Neuronal stem cell (in vitro differentiated cells): ENCODE data around the gene JUND.

ENCODE experiments used
- DNase-seq: peaks from one replicate; pipeline ENCODE4 v3.0.0-alpha.2; 2013; ENCODE audit warnings: low spot score
- H2AFZ ChIP-seq: one replicate; pipeline ENCODE4 v1.6.1; 2013; ENCODE audit warnings: mild to moderate bottlenecking, low read length, inconsistent platforms
- H2AK5ac ChIP-seq: 2 replicates; pipeline ENCODE4 v1.6.1; 2013; ENCODE audit warnings: low read depth, mild to moderate bottlenecking, inconsistent platforms, low read length, moderate library complexity, mixed read lengths
- H2BK120ac ChIP-seq: 2 replicates; pipeline ENCODE4 v1.6.1; 2013; ENCODE audit warnings: low read depth, mild to moderate bottlenecking, inconsistent platforms, low read length, moderate library complexity, mixed read lengths
- H2BK12ac ChIP-seq: one replicate; pipeline ENCODE4 v1.6.1; 2013; ENCODE audit warnings: low read length, inconsistent platforms
- H2BK15ac ChIP-seq: 2 replicates; pipeline ENCODE4 v1.6.1; 2013; ENCODE audit warnings: mild to moderate bottlenecking, low read length, inconsistent platforms, mixed read lengths
- H2BK5ac ChIP-seq: one replicate; pipeline ENCODE4 v1.6.1; 2013; ENCODE audit warnings: inconsistent platforms, mild to moderate bottlenecking, low read length, moderate library complexity
- H3K14ac ChIP-seq: one replicate; pipeline ENCODE4 v1.6.1; 2013; ENCODE audit warnings: low read length, inconsistent platforms
- H3K18ac ChIP-seq: 2 replicates; pipeline ENCODE4 v1.6.1; 2013; ENCODE audit warnings: low read length, inconsistent platforms
- H3K23ac ChIP-seq: 2 replicates; pipeline ENCODE4 v1.6.1; 2013; ENCODE audit warnings: low read depth, mild to moderate bottlenecking, mixed read lengths, low read length, inconsistent platforms; ENCODE audit not compliant: poor library complexity
- H3K27ac ChIP-seq: replicated peaks from 3 replicates; pipeline ENCODE4 v1.5.1; 2013; ENCODE audit warnings: low read length, inconsistent platforms
- H3K27me3 ChIP-seq, 3 experiments: 2 replicates each; pipeline ENCODE4 v1.6.1; 2013; ENCODE audit warnings: low read length in 3 of 3, mild to moderate bottlenecking in 2 of 3, inconsistent platforms in 1 of 3, low read depth in 1 of 3, mixed read lengths in 1 of 3, moderate library complexity in 1 of 3; ENCODE audit not compliant: control insufficient read depth in 3 of 3, insufficient read depth in 3 of 3
- H3K36me3 ChIP-seq, 2 donors: replicated peaks in 1 of 2; 2 replicates each; pipeline ENCODE4 v1.6.1; 2013; ENCODE audit warnings: low read length in 2 of 2; ENCODE audit not compliant: control insufficient read depth in 2 of 2, insufficient read depth in 2 of 2
- H3K4ac ChIP-seq: 2 replicates; pipeline ENCODE4 v1.6.1; 2013; ENCODE audit warnings: inconsistent platforms, mild to moderate bottlenecking, low read length, moderate library complexity
- H3K4me1 ChIP-seq, 2 donors: 1 replicate in 1 of 2; 2 replicates in 1 of 2; pipeline ENCODE4 v1.6.1; 2013; ENCODE audit warnings: low read length in 2 of 2, low read depth in 1 of 2; ENCODE audit not compliant: control insufficient read depth in 2 of 2, insufficient read depth in 1 of 2
- H3K4me2 ChIP-seq: one replicate; pipeline ENCODE4 v1.6.1; 2013; ENCODE audit warnings: mild to moderate bottlenecking, low read length, inconsistent platforms; ENCODE audit not compliant: insufficient read depth, poor library complexity, severe bottlenecking
- H3K4me3 ChIP-seq, 2 donors: 2 replicates each; pipeline ENCODE4 v1.5.1; 2013; ENCODE audit warnings: low read length in 2 of 2, mild to moderate bottlenecking in 2 of 2, inconsistent platforms in 1 of 2, moderate library complexity in 1 of 2
- H3K79me1 ChIP-seq: one replicate; pipeline ENCODE4 v1.6.1; 2013; ENCODE audit warnings: low read depth, mild to moderate bottlenecking, inconsistent platforms, low read length, moderate library complexity
- H3K9ac ChIP-seq: one replicate; pipeline ENCODE4 v1.6.1; 2013; ENCODE audit warnings: mild to moderate bottlenecking, low read depth, low read length, inconsistent platforms; ENCODE audit not compliant: poor library complexity
- H3K9me3 ChIP-seq, 2 donors: replicated peaks in 1 of 2; 2 replicates each; pipeline versions ENCODE3 to v1.6.1; 2013; ENCODE audit warnings: low read length in 2 of 2, mild to moderate bottlenecking in 2 of 2, inconsistent platforms in 1 of 2, low read depth in 1 of 2, mixed read lengths in 1 of 2, moderate library complexity in 1 of 2; ENCODE audit not compliant: control insufficient read depth in 2 of 2, insufficient read depth in 1 of 2
- H4K8ac ChIP-seq: one replicate; pipeline ENCODE4 v1.6.1; 2013; ENCODE audit warnings: low read depth, mild to moderate bottlenecking, inconsistent platforms, low read length, moderate library complexity
- H4K91ac ChIP-seq: one replicate; pipeline ENCODE4 v1.6.1; 2013; ENCODE audit warnings: low read length, low read depth, mild to moderate bottlenecking, inconsistent platforms; ENCODE audit not compliant: poor library complexity
- WGBS, 2 donors: extraction: QIAGEN DNeasy Blood & Tissue Kit; methylation state at CpG; one replicate each; pipeline ENCODE4 v1.1.7; 2013; ENCODE audit warnings: missing lambda C conversion rate in 2 of 2, mixed read lengths in 1 of 2; ENCODE audit not compliant: insufficient read length in 2 of 2, insufficient replicate concordance in 1 of 2; ENCODE audit errors: extremely low coverage in 2 of 2; 5-methylcytosine and 5-hydroxymethylcytosine counted together

Gene JUND

GRCh38 chr19:18266771-18267686 lies 14.4 kb downstream of the JUND start:
- WGBS, 2 donors = no CpG with 5 or more reads among the region's 42 CpGs
- H3K36me3 ChIP-seq = peaks cover 20 to 38% of the 10 kb centered on the region in 2 donors
- no peak overlapping the region for H3K9ac ChIP-seq
- H3K79me1 ChIP-seq = peaks cover 4% of the 10 kb centered on the region
- H4K8ac ChIP-seq = no peak overlapping the region
- H3K18ac ChIP-seq = no peak overlapping the region
- peak overlapping the region; percentile 25 for H3K23ac ChIP-seq
- H2BK120ac ChIP-seq = no peak overlapping the region
- H3K27me3 ChIP-seq = no peaks in the 10 kb centered on the region
- H2AFZ ChIP-seq = no peak overlapping the region
- no peak overlapping the region for H3K27ac ChIP-seq
- H3K4ac ChIP-seq = no peak overlapping the region
- no peak overlapping the region for H3K14ac ChIP-seq
- no peak overlapping the region for H4K91ac ChIP-seq
- H3K4me3 ChIP-seq = no peak overlapping the region
- no peak overlapping the region for H2BK5ac ChIP-seq
- H2BK15ac ChIP-seq = no peak overlapping the region
- no peak for DNase-seq
- no peak overlapping the region for H3K4me2 ChIP-seq
- H2BK12ac ChIP-seq = no peak overlapping the region
- H3K4me1 ChIP-seq = peaks cover 0 to 3% of the 10 kb centered on the region in 2 donors
- H3K9me3 ChIP-seq = no peaks in the 10 kb centered on the region
- H2AK5ac ChIP-seq = no peak overlapping the region

GRCh38 chr19:18265582-18265981 lies 15.8 kb downstream of the JUND start:
- no CpG with 5 or more reads among the region's 7 CpGs for WGBS, 2 donors
- H3K4me1 ChIP-seq = peaks cover 0 to 3% of the 10 kb centered on the region in 2 donors
- peaks cover 0 to 2% of the 10 kb centered on the region in 2 donors for H3K9me3 ChIP-seq
- H2BK5ac ChIP-seq = no peak overlapping the region
- no peak overlapping the region for H3K14ac ChIP-seq
- H3K23ac ChIP-seq = no peak overlapping the region
- peaks cover 4% of the 10 kb centered on the region for H3K79me1 ChIP-seq
- no peak overlapping the region for H2BK120ac ChIP-seq
- no peak overlapping the region for H2BK12ac ChIP-seq
- H3K36me3 ChIP-seq = peaks cover 20 to 38% of the 10 kb centered on the region in 2 donors
- H4K8ac ChIP-seq = no peak overlapping the region
- no peak overlapping the region for H3K9ac ChIP-seq
- H3K4me2 ChIP-seq = no peak overlapping the region
- DNase-seq = no peak
- no peak overlapping the region for H3K18ac ChIP-seq
- no peak overlapping the region for H3K4me3 ChIP-seq
- no peak overlapping the region for H2AFZ ChIP-seq
- no peak overlapping the region for H3K27ac ChIP-seq
- peaks cover 0 to 3% (median 0%) of the 10 kb centered on the region in 3 experiments for H3K27me3 ChIP-seq
- no peak overlapping the region for H2BK15ac ChIP-seq
- no peak overlapping the region for H3K4ac ChIP-seq
- no peak overlapping the region for H2AK5ac ChIP-seq
- no peak overlapping the region for H4K91ac ChIP-seq

- peak overlapping the region; percentile 65 for H3K23ac ChIP-seq
- no peak overlapping the region for H4K8ac ChIP-seq
- no peak overlapping the region for H2AK5ac ChIP-seq
- peak overlapping the region; percentile 17 for H3K18ac ChIP-seq
- no peak overlapping the region for H3K27ac ChIP-seq
- peak overlapping the region; percentile 60 for H3K9ac ChIP-seq
- H3K14ac ChIP-seq = peak overlapping the region; percentile 87
- H3K27me3 ChIP-seq = peaks cover 0 to 3% (median 0%) of the 10 kb centered on the region in 3 experiments
- H2BK15ac ChIP-seq = no peak overlapping the region
- no peak overlapping the region for H3K4me2 ChIP-seq
- H3K9me3 ChIP-seq = peaks cover 0 to 2% of the 10 kb centered on the region in 2 donors
- peaks cover 0 to 3% of the 10 kb centered on the region in 2 donors for H3K4me1 ChIP-seq
- no peak overlapping the region for H3K4ac ChIP-seq
- peaks cover 20 to 38% of the 10 kb centered on the region in 2 donors for H3K36me3 ChIP-seq
- WGBS, 2 donors = no CpG with 5 or more reads among the region's 23 CpGs
- peaks cover 4% of the 10 kb centered on the region for H3K79me1 ChIP-seq
- H3K4me3 ChIP-seq = peak overlapping the region in 1 of 2 donors; percentile 49
- no peak overlapping the region for H2AFZ ChIP-seq
- H4K91ac ChIP-seq = no peak overlapping the region
- H2BK120ac ChIP-seq = no peak overlapping the region
- DNase-seq = no peak
- no peak overlapping the region for H2BK12ac ChIP-seq
- peak overlapping the region; percentile 75 for H2BK5ac ChIP-seq
These were observed 16.4 kb downstream of the JUND start for GRCh38 chr19:18264971-18265540.
